GM12878 (cell line): ENCODE measurements around the gene ARGLU1. TPM values are rescaled to one million over a fixed set of nuclear protein-coding genes. Genes with fewer than 3 reads are reported as not detected.

Experiments used
- ATAC-seq: fragments of 200-7000 bp; cut with Tn5 transposase; 3 replicates; pipeline ENCODE4 v1.9.1; 2020; ENCODE audit warnings: mild to moderate bottlenecking, moderate library complexity
- BruUV-seq: library from RNA; stranded (reverse); fragments of 400-500 nt; replicated peaks from 2 replicates; lab custom pipeline; 2021; lab: Mats Ljungman, UMichigan
- CTCF ChIA-PET: fragments of 300-600 bp; sonication (Branson Sonifier 250); formaldehyde crosslinking; extraction: SDS; loops from one replicate; lab custom pipeline; 2021; ENCODE audit warnings: inconsistent platforms; lab: Yijun Ruan, JAX
- POLR2A ChIA-PET: fragments of 350-600 bp; formaldehyde crosslinking; extraction: SDS; loops from one replicate; lab custom pipeline; 2021; ENCODE audit warnings: inconsistent platforms; lab: Charles Lee
- RAD21 ChIA-PET: fragments of 300-600 bp; sonication (Branson Sonifier 250); formaldehyde crosslinking; loops from one replicate; lab custom pipeline; 2023; ENCODE audit warnings: antibody characterized with exemption; ENCODE audit not compliant: unreplicated experiment; lab: Charles Lee
- SMC1A ChIA-PET: fragments of 300-600 bp; sonication (Branson Sonifier 250); formaldehyde crosslinking; loops from one replicate; lab custom pipeline; 2023; ENCODE audit not compliant: unreplicated experiment, uncharacterized antibody; lab: Charles Lee
- DNase-seq: peaks from one replicate; pipeline ENCODE4 v3.0.0-alpha.2; 2011; ENCODE audit warnings: low read depth, low spot score
- FAIRE-seq: peaks from 3 replicates; lab custom pipeline; 2011; peaks lifted over from hg19 to GRCh38; lab: Jason Lieb, UNC
- H2AFZ ChIP-seq: 2 replicates; pipeline ENCODE4 v1.6.0; 2011; ENCODE audit warnings: low read depth, low read length, control low read depth; ENCODE audit not compliant: control insufficient read depth
- H3K27ac ChIP-seq: 2 replicates; pipeline ENCODE4 v1.5.1; 2011; ENCODE audit warnings: control low read depth; ENCODE audit not compliant: control insufficient read depth, insufficient read depth
- H3K27me3 ChIP-seq, 2 experiments: replicated peaks in 1 of 2; 2 replicates each; pipeline versions ENCODE4 v1.6.0 to v1.6.1; 2011; ENCODE audit warnings: low read length in 1 of 2; ENCODE audit not compliant: control insufficient read depth in 2 of 2, insufficient read depth in 2 of 2
- H3K36me3 ChIP-seq, 2 experiments: 2 replicates each; pipeline ENCODE4 v1.5.1; 2011; ENCODE audit warnings: low read length in 1 of 2; ENCODE audit not compliant: control insufficient read depth in 2 of 2, insufficient read depth in 2 of 2
- H3K4me1 ChIP-seq: 2 replicates; pipeline ENCODE4 v1.6.1; 2011; ENCODE audit warnings: mild to moderate bottlenecking, low read length, moderate library complexity, mixed read lengths; ENCODE audit not compliant: control insufficient read depth, insufficient read depth
- H3K4me2 ChIP-seq: 2 replicates; pipeline ENCODE4 v1.6.0; 2011; ENCODE audit warnings: control low read depth; ENCODE audit not compliant: control insufficient read depth, insufficient read depth
- H3K4me3 ChIP-seq: fragments of 200-600 bp; sonication (generic); 2 replicates; pipeline ENCODE4 v1.5.1; 2016
- H3K79me2 ChIP-seq: 2 replicates; pipeline ENCODE4 v1.6.0; 2011; ENCODE audit warnings: low read length; ENCODE audit not compliant: control insufficient read depth, insufficient read depth
- H3K9ac ChIP-seq: 2 replicates; pipeline ENCODE4 v1.8.0; 2011; ENCODE audit warnings: low read length, control low read depth, mixed read lengths; ENCODE audit not compliant: control insufficient read depth, insufficient read depth
- H3K9me3 ChIP-seq: replicated peaks from 3 replicates; pipeline ENCODE4 v1.5.1; 2011; ENCODE audit warnings: mild to moderate bottlenecking, low read length; ENCODE audit not compliant: control insufficient read depth, insufficient read depth
- H4K20me1 ChIP-seq: 2 replicates; pipeline ENCODE4 v1.6.0; 2011; ENCODE audit not compliant: control insufficient read depth, insufficient read depth
- LARP7 ChIP-seq: fragments of 450-650 bp; IDR thresholded peaks from 2 replicates; pipeline ENCODE4 v1.6.1; 2017; ENCODE audit warnings: mild to moderate bottlenecking
- NRF1 ChIP-seq: conservative IDR thresholded peaks from 2 replicates; pipeline ENCODE4 v1.6.1; 2011; ENCODE audit warnings: mild to moderate bottlenecking, low read depth, low read length, improper control_type of control experiment
- PBX3 ChIP-seq: IDR thresholded peaks from 2 replicates; pipeline ENCODE4 v1.6.1; 2011; ENCODE audit warnings: mild to moderate bottlenecking, low read depth, low read length, moderate library complexity; ENCODE audit not compliant: insufficient replicate concordance
- RCOR1 ChIP-seq: conservative IDR thresholded peaks from 2 replicates; pipeline ENCODE4 v1.6.1; 2012; ENCODE audit warnings: low read depth, low read length, improper control_type of control experiment
- SMAD1 ChIP-seq: fragments of 450-650 bp; IDR thresholded peaks from 2 replicates; pipeline ENCODE4 v1.6.1; 2018; ENCODE audit warnings: mild to moderate bottlenecking, low read depth; ENCODE audit not compliant: partially characterized antibody
- SMC3 ChIP-seq: IDR thresholded peaks from 2 replicates; pipeline ENCODE4 v1.6.1; 2011; ENCODE audit warnings: low read length, improper control_type of control experiment, borderline replicate concordance
- ZBTB4 ChIP-seq: fragments of 450-650 bp; formaldehyde crosslinking; IDR thresholded peaks from 2 replicates; pipeline ENCODE4 v1.4.0; 2022; ENCODE audit warnings: mild to moderate bottlenecking, moderate library complexity
- WGBS: methylation state at CpG from one replicate; pipeline ENCODE4 v1.1.6; 2016; ENCODE audit warnings: low lambda C conversion rate; ENCODE audit not compliant: insufficient replicate concordance, insufficient coverage; ENCODE audit errors: missing lambda C conversion rate; 5-methylcytosine and 5-hydroxymethylcytosine counted together
- in situ Hi-C: fragments of 300-500 bp; cut with MboI; formaldehyde crosslinking; loops from 9 replicates; pipeline ENCODE4 v1.14.3; 2018; ENCODE audit warnings: mixed read lengths
- intact Hi-C: fragments of 100-400 bp; cut with micrococcal nuclease; formaldehyde crosslinking; loops from one replicate; pipeline ENCODE4 v1.14.2; 2022; ENCODE audit not compliant: unreplicated experiment
- polyA plus RNA-seq, 11 experiments: library from polyadenylated mRNA; depleted of rRNA in 4 of 11; unstranded in 6 of 11; stranded (reverse) in 5 of 11; fragments of >200 nt; fragmentation: Nextera tagmentation in 4 of 11; fragmentation: Illumina TruSeq in 1 of 11; extraction: Ambion mirVana in 4 of 11; extraction: Trizol in 1 of 11; gene quantifications; 1 replicate in 1 of 11; 2 replicates in 10 of 11; pipeline versions ENCODE4 v1.2.1 to v1.2.3, GENCODE V29; 2011 to 2016; ENCODE audit warnings: inconsistent platforms in 2 of 11, missing spikeins in 2 of 11, low read depth in 1 of 11
- total RNA-seq, 4 experiments: library from RNA; depleted of rRNA in 3 of 4; stranded (reverse); fragments of >200 nt in 3 of 4; fragmentation: Illumina TruSeq in 1 of 4; extraction: Trizol in 1 of 4; gene quantifications; 2 replicates each; pipeline versions ENCODE4 v1.2.1 to v1.2.3, GENCODE V29; 2013 to 2021
- TF ChIP-seq, protein P1 (sequence below): fragments of 450-650 bp; formaldehyde crosslinking; IDR thresholded peaks from 2 replicates; pipeline ENCODE4 v1.5.0; 2022; ENCODE audit warnings: mild to moderate bottlenecking, missing genetic modification characterization
- TF ChIP-seq, protein P2 (sequence below), 3 experiments: IDR thresholded peaks in 2 of 3; conservative IDR thresholded peaks in 1 of 3; 2 replicates each; pipeline ENCODE4 v1.5.1; 2011; ENCODE audit warnings: low read depth in 3 of 3, low read length in 3 of 3, mild to moderate bottlenecking in 3 of 3, control low read depth in 2 of 3, moderate library complexity in 2 of 3, inconsistent platforms in 1 of 3, mixed read lengths in 1 of 3; ENCODE audit not compliant: control insufficient read depth in 2 of 3, insufficient read depth in 1 of 3; ENCODE audit errors: extremely low read depth in 1 of 3

The ARGLU1 gene
- total and polyA plus RNA-seq, 10 of the 15 experiments (the other 5 are each of a cell fraction or from before 2014, with no cell fraction given) = 47.1 to 197 (median 98.3) TPM

- Histone ChIP-seq H3K9me3 (no peaks in the 10 kb centered on the region), H3K4me1 (no peaks in the 10 kb centered on the region), H4K20me1 (no peaks in the 10 kb centered on the region), H3K79me2 (no peaks in the 10 kb centered on the region), H3K27ac (no peak overlapping the region), H3K9ac (no peak overlapping the region), H3K27me3 (peaks cover 0 to 2% of the 10 kb centered on the region in 2 experiments; a peak in 1 of 4 replicates), H3K4me3 (no peak overlapping the region), H3K36me3 (no peaks in the 10 kb centered on the region), H3K4me2 (no peak overlapping the region), H2AFZ (no peak overlapping the region)
- RAD21 ChIA-PET = no interaction called here
- in situ Hi-C loops = no loop called here
- no TSS peak for BruUV-seq
- ATAC-seq (no peak), FAIRE-seq (no peak), DNase-seq (no peak)
- CTCF ChIA-PET = interaction anchor here (0.6 kb wide), 1 partner anchor 421 kb away, joined by 3 read pairs; no protein-coding TSS in a partner anchor
- 74% methylated on average over 5 of the region's 5 CpGs for WGBS
- POLR2A ChIA-PET = interaction anchor here (1.0 kb wide), 1 partner anchor 9 kb away, joined by 4 read pairs; no protein-coding TSS in a partner anchor
- SMC1A ChIA-PET = interaction anchor here (1.1 to 1.4 kb wide), 4 partner anchors 9 to 14 kb away, joined by 3 to 7 read pairs (median 4); partner anchors contain the start of gene EFNB2
- intact Hi-C loops = no loop called here
- TF ChIP-seq ZBTB4 (no peak), LARP7 (no peak), SMC3 (no peak), PBX3 (no peak), SMAD1 (no peak), RCOR1 (no peak), NRF1 (no peak)
- TF ChIP-seq, protein P1, sequence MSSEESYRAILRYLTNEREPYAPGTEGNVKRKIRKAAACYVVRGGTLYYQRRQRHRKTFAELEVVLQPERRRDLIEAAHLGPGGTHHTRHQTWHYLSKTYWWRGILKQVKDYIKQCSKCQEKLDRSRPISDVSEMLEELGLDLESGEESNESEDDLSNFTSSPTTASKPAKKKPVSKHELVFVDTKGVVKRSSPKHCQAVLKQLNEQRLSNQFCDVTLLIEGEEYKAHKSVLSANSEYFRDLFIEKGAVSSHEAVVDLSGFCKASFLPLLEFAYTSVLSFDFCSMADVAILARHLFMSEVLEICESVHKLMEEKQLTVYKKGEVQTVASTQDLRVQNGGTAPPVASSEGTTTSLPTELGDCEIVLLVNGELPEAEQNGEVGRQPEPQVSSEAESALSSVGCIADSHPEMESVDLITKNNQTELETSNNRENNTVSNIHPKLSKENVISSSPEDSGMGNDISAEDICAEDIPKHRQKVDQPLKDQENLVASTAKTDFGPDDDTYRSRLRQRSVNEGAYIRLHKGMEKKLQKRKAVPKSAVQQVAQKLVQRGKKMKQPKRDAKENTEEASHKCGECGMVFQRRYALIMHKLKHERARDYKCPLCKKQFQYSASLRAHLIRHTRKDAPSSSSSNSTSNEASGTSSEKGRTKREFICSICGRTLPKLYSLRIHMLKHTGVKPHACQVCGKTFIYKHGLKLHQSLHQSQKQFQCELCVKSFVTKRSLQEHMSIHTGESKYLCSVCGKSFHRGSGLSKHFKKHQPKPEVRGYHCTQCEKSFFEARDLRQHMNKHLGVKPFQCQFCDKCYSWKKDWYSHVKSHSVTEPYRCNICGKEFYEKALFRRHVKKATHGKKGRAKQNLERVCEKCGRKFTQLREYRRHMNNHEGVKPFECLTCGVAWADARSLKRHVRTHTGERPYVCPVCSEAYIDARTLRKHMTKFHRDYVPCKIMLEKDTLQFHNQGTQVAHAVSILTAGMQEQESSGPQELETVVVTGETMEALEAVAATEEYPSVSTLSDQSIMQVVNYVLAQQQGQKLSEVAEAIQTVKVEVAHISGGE (CRISPR knock-in tag) = no peak
- TF ChIP-seq, protein P2, sequence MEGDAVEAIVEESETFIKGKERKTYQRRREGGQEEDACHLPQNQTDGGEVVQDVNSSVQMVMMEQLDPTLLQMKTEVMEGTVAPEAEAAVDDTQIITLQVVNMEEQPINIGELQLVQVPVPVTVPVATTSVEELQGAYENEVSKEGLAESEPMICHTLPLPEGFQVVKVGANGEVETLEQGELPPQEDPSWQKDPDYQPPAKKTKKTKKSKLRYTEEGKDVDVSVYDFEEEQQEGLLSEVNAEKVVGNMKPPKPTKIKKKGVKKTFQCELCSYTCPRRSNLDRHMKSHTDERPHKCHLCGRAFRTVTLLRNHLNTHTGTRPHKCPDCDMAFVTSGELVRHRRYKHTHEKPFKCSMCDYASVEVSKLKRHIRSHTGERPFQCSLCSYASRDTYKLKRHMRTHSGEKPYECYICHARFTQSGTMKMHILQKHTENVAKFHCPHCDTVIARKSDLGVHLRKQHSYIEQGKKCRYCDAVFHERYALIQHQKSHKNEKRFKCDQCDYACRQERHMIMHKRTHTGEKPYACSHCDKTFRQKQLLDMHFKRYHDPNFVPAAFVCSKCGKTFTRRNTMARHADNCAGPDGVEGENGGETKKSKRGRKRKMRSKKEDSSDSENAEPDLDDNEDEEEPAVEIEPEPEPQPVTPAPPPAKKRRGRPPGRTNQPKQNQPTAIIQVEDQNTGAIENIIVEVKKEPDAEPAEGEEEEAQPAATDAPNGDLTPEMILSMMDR (IDR thresholded peaks at IDR 0.05 in 2 of 3, conservative IDR thresholded peaks at IDR 0.05 in 1 of 3; ENCODE audit: control insufficient read depth in 2 of 3, extremely low read depth in 1 of 3, insufficient read depth in 1 of 3, low read depth in 3 of 3, low read length in 3 of 3) = no peak
Measured at GRCh38 chr13:106522112-106522705, 45.7 kb downstream of the ARGLU1 start.
